HuH-7.5 (cell line): ENCODE results near the gene ITPK1.
"Not testable (repeated sequence)": the region's sequence is repeated elsewhere in the genome, so short reads cannot be mapped to it uniquely, and the experiment has no call there.

Experiments
- DNase-seq: peaks from one replicate; pipeline ENCODE4 v3.0.0; 2011; ENCODE audit warnings: low spot score

The ITPK1 gene

DNA sequence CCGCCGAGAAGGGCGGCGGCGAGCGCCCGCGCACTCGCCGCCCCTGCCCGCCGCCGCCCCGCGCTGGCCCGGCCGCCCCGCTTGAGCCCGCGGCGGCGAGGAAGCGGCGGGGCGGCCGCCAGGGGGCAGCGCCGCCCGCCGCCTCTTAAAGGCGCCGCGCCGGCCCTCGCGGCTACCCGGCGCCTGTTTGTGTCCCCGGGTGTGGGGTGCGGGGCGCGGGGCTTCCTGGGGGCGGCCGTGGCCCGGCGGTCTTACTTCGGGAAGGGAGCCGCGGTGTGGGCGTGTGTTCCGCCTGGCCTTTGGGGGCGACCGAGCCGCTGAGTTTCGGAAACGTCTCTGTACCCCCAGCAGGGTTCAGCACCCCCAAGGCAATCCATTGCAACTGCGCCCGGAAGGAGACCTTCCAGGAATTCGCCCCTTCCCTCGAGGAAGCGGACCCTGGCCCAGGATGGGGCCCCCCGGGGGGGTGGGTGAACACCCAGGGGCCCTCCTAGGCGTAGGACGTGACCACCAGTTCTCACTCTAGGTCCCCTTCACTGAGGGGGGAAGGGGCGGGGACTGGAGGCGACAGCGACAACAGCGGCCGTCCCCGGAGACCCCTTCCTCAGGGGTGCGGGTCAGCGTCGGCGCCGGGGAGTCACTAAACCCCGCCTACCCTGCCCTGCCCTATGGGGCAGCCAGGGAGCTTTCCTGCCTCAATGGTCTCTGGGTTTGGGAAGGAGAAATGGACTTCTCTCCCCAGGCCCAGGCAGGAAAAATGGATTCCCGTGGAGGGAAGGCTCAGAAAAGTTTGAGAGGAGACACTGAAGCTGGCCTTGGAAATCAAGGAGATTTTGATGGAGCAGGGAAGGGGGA is at the start of gene ITPK1:
ITPK1 (minus strand) TSS at position 105 of the 855 bp plus-strand sequence. CDS start 762 bp downstream, outside the sequence.
- DNase-seq, result peak; percentile 75

DNA sequence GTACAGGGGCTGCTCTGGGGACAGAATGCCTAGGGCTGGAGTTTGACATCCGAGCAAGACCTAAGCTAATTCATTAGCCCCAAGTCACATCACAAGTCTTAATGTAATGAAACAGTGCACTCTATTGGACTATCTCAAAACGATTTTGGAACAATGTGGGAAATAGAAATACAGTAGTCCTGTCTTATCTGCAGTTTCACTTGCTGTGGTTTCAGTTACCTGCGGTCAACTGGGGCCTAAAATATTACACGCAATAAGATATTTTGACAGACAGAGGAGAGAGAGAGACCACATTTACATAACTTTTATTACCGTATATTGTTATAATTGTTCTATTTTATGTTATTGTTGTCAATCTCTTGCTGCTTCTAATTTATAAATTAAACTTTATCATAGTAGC is 47.8 kb upstream of the ITPK1 start:
- DNase-seq, result no peak

DNA sequence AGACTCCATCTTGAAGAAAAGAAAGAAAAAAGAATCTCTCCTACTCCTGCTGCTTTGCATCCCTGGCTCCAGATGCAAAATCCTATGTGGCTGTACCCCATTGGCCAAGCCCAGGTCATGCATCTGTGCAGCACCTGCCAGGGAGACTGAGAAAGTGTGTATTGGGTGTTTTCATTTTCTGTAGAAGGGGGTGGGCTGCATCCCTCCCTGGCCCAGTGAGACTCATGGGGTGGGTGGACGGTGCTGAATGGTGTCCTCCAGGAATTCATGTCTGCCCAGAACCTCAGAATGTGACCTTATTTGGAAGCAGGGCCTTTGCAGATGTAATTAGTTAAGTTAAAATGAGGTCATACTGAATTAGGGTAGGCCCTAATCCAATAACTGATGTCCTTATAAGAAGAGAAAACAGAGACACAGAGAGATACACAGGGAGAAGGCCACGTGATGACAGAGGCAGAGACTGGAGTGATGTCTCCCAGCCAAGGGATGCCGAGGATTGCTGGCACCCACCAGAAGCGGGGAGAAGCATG is 45.8 kb upstream of the ITPK1 start:
- no peak for DNase-seq

DNA sequence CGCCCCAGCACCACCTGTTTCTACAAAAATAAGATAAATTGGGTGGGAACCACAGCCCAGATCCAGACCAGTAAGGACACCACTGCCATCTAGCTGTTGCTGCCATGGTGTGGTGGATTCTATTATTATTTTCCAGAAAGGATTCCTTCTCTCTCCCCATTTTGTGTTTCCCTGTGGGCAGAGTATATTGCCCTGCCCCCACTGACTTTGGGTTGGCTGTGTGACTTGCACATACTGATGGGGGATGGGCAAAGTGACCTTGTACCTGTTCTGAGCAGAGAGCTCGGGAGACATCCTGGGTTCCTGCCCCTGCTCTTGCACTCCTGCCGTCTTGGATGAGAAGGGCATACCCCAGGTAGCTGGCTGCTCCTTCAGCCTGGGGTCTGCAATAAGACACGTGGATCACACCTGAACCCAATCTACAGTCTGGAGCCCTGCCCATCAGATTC is 44.7 kb upstream of the ITPK1 start:
- no peak for DNase-seq

DNA sequence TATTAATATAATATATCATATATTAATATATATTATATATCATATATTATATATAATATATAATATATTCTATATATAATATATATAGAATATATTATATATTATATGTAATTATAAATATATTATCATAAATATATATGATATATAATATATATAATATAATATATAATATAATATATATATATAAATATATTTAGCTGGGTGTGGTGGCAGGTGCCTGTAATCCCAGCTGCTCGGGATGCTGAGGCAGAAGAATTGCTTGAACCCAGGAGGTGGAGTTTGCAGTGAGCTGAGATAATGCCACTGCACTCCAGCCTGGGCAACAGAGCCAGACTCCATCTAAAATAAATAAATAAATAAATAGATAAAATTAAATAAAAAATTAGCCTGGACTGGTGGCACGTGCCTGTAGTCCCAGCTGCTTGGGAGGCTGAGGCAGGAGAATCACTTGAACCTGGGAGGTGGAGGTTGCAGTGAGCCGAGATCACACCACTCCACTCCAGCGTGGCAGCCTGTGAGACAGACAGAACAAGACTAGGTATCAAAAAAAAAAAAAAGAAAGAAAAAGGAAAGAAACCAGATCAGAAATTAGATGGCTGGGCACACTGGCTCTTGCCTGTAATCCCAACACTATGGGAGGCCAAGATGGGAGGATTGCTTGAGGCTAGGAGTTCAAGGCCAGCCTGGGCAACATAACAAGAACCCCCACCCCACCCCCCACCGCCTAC is 44.1 kb upstream of the ITPK1 start:
- not testable (repeated sequence) for DNase-seq

DNA sequence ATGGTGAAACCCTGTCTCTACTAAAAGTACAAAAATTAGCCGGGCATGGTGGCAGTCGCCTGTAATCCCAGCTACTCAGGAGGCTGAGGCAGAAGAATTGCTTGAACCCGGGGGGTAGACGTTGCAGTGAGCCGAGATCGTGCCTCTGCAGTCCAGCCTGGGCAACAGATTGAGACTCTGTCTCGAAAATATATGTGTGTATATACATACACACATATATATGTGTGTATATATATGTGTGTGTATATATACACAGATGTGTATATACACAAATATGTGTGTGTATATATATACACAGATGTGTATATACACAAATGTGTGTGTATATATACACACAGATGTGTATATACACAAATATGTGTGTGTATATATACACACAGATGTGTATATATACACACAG is 42.6 kb upstream of the ITPK1 start:
- not testable (repeated sequence) for DNase-seq

DNA sequence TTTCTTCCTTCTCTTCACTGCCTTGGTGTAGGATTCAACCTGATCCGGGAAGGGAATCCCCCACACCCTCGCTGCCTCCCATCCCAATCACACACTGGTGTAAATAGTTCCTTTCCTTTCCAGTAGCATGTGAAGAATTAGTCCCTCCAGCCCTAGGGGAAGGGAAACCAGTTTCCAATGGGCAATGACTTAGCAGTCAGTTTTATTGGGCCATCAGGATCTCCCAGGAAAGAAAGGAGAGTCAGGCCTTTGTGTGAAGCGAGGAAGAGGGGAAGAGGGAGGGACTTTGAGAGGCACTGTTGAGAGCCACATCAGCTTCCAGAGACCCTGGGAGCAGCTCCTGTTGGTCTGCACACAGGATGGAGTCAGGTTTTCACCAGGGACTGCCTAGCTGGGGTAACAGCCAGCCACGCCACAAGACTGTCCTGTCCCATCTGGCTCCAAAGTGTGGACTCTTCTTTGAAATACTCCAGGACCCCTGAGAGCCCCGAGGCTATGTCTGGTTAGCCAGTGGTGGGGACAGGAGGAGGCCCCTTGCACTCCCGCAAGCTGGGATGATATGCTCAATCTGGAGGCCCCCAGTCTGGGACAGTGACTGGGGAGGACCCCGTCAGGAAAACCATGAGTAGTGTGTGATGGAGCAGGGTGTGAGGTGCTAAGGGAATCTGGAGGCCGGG is 41.1 kb upstream of the ITPK1 start:
- DNase-seq, result no peak

DNA sequence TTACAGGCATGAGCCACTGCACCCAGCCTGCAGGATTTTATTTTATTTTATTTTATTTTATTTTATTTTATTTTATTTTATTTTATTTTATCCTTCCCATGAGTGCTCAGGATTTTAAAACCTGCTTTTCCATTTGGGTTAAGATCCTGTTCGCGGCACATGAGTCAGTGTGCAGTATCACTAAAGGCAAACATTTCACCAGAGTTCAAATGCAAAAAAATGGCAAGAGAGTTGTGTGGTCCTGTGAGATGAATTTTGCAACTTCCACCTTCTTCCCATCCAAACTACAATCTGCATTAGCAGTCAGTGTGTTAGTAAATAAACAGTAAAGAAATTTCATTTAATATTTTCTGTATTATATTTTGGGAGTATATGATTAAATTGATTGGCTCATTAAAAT is 39.9 kb upstream of the ITPK1 start:
- DNase-seq, result no peak

DNA sequence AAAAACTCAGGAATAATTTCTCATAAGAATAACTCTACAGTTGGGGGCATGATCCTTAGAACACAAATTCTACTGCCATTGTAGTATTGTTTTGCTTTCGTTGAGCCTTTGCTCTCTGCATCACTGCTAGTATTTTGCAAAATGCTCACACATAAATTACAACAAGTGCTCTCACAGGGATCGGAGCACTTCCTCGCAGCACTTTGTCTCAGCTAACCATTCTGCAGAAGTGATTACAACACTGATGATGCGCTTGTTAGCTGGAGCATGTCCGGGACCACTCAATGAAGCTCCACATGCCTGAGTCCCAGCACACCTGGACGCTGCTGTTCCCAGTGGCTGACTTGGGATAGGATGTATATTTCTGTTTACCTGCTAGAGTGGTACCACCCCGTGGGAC is 37.4 kb upstream of the ITPK1 start:
- DNase-seq, result no peak

DNA sequence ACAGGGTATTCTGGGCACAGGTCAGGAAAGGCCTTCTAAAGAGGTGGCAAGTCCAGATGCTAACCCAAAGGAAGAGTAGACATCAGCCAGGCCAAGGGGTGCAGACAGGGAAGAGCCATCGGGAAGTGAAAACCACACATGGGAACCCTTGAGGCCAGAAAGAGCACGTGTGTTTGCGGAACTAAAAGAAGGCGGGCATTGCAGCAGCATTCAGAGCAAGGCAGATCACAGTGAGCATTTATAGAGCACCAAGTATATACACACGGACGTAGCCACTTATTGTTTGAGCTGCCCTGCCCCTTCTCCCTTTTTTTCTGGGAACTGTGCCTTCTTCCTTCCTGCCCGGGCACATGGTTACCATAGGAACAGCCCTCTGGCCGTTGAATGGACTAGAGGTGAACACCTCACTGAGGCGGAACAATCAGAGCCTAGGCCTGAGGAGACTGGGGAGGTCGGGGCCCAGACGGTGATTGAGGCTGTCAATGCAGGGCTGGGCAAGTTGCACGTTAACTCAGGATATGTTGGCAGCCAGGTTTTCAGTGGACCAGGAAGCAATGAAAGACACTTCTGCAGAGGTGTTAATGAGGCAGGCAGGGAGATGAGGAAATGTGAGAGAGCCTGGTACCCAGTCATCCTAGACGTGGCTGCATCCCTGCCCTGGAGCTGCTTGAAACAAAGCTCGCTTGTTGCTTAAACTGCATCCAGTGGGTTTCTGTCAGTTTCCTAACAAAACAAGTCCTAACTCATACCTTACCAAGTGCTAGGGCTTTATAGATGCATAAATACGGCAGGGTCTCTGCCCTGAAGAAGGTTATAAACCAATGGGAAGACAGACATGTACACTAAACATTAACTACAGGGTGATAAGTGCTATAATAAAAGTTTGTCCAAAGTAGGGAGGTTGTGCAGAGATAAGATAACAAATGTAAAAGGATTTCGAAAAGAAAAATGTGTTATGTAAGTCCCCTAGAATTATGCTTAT is 34.8 kb upstream of the ITPK1 start:
- DNase-seq, result no peak

DNA sequence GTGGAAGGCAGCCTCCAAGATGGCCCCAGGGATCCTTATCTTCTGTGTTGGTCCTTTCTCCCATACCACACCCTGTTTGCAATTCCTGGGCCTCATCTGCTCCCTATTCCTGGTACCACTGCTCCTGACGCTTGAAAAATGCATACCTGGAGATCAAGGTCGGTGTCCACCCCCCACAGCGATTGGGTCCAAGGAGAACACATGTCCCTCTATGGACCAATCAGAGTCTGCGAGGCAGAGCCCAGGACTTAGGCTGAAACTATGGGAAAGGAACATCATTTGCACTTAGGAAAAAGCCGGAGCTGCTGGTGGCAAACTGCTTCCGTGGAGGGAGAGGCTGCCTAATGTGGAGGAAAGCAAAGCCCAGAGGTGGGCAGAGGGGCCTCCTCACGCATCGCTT is 33.3 kb upstream of the ITPK1 start:
- no peak for DNase-seq

DNA sequence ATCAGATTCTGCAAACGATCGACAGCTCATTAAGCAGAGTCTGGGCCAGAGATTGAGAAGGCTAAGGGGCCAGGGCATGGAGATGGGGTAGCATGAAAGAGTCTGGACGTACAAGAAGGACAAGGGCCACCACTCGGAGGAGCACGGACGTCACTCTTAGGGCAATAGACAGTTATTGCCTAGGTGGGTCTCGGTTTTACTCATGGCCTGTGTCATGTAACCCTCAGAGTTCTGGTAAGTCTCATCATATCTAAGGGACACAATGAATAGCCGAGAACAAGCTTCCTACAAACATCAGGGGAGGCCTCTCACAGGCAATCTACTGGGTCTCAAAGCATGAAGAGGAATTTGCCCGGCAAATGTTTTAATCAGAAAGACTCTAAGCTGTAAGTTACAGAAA is 30.4 kb upstream of the ITPK1 start:
- DNase-seq, result no peak

DNA sequence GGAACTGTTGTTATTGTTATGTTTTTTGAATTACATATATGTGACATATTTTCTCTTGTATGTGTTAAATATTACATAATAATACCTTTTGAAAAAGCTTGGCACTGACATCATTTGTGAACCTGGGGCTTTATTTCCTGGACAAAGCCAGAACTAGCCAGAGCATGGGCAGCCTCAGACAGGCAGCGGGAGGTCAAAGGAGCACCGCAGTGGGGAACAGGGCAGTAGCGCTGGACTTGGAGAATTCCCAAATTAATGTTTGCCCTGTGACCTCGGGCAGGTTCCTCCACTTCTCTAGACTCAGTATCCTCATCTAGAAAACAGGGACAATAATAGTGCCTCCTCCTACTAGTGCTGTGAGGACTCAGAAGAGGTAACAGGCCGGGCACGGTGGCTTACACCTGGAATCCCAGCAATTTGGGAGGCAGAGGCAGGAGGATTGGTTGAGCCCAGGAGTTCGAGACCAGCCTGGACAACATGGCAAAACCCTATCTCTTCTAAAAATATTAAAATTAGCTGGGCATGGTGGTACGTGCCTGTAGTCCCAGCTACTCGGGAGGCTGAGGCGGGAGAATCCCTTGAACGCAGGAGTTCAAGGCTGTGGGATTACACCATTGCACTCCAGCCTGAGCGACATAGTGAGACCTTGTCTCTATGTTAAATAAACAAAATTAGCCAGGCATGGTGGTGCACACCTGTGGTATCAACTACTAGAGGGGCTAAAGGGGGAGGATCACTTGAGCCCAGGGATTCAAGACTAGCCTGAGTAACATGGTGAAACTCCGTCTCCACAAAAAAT is 27.3 kb upstream of the ITPK1 start:
- no peak for DNase-seq

DNA sequence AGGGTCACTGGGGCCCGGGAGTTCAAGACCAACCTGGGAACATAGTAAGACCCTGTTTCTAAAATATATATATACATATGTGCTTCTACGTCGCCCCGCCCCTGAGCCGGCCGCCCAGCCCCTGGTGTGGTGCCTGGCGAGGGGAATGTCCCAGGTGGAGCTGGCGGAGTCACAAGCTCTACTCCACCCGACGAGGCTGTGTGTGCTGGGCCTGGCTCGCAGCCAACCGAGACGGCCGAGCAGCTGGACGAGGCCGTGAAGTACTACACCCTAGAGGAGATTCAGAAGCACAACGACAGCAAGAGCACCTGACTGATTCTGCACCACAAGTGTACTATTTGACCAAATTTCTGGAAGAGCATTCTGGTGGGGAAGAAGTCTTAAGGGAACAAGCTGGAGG is 22.1 kb upstream of the ITPK1 start:
- DNase-seq, result no peak

DNA sequence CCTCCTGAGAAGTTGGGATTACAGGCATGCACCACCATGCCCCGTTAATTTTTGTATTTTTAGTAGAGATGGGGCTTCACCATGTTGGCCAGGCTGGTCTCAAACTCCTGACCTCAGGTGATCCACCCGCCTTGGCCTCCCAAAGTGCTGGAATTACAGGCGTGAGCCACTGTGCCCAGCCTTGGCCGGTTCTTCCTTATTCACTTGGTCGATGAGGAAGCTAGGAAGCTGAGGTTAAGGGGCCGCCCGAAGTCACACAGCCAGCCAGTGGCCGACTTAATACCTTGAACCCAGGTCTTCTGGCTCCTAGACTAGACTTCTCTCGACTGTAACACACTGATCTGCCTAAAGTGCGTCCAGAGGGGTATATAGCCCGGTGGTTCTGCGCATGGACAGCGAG is 20.8 kb upstream of the ITPK1 start:
- not testable (repeated sequence) for DNase-seq

DNA sequence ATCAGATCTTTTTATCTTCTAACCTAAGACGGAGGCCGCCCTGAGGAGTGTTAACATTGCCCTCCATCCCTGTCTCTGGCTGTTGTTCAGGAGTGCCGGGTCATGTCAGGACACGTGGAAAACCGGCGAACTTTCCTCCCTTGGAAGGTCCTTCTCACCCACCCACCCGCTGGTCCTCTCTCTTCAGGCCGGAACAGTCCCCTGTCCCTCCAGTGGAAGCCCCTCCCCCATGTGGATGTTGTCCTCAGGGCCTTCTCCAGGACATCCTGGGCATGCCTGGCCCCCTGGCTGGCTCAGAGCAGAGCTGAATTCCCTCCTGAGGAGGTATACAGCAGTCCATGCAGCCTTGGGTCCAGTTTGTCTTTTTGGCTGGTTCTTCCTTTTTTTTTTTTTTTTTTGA is 20.3 kb upstream of the ITPK1 start:
- DNase-seq, result no peak

DNA sequence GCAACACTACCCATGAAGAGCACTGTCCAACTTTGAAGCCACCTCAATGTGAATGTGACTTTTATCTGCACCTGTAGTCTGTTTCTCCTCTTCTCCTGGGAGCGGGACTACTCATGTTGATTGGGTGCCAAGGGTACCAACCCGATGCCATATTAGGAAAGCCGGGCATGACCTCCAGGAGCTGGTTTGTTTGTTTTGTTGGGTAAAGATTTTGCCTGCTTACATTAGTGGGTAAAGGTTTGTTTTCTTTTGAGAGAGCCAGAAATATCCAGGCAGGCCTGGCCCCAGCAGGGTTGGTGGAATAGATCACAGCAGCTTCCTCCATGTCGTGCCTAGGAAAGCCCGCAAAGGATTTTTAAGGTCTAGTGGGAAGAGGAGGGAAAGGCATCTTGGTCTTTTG is 19.7 kb upstream of the ITPK1 start:
- no peak for DNase-seq

DNA sequence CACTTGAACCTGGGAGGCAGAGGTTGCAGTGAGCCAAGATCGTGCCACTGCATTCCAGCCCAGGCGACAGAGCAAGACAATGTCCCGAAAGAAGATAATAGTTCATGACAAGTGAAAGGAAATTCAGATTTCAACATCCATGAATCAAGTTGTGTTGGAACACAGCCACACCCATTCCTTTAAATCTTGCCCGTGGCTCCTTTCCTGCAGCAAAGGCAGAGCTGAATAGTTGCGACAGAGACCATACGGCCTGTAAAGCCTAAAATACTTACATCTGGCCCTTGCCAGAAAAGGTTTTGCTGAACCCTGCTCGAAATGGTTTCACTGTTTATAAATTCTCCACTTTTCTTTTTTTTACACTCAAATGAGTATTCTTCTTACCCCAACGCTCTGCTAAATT is 17.7 kb upstream of the ITPK1 start:
- DNase-seq, result no peak

DNA sequence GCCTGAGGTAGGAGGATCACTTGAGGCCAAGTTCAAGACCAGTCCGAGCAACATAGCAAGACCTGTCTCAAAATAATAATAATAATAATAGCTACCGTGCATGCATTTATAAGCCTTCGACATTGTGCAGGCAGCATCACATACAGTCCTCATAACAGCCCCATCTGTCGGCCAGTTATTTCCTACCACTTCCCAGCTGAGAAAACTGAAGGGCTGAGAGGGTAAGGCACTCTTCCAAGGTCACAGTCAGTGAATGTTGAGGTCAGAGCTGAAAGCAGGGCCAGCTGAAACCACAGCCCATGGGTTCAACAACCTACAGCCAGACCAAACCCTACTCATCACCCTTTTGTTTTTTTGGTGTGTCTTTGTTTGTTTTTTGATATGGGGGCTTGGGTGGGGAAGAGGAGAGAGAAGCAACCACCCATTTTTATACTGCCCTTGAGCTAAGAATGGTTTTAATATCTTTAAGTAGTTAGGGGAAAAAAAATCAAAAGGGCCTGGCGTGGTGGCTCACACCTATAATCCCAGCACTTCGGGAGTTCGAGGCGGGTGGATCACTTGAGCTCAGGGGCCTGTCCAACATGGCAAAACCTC is 16.8 kb upstream of the ITPK1 start:
- peak; percentile 38 for DNase-seq

DNA sequence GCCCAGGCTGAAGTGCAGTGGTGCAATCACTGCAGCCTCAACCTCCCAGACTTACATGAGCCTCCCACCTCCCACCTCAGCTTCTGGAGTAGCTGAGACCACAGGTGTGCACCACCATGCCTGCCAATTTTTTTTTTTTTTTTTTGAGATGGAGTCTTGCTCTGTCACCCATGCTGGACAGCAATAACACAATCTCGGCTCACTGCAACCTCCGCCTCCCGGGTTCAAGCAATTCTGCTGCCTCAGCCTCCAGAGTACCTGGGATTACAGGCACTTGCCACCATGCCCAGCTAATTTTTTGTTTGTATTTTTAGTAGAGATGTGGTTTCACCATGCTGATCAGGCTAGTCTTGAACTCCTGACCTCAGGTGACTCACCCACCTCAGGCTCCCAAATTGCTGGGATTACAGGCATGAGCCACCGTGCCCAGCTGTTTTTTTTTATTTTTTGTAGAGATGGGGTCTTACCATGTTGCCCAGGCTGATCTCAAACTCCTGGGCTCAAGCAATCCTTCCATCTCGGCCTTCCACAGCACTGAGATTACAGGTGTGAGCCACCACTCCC is 15.6 kb upstream of the ITPK1 start:
- not testable (repeated sequence) for DNase-seq
